Epithelial cell of alveolus of lung (primary cell): ENCODE results near the gene CTH. TPM values are rescaled to one million over a fixed set of nuclear protein-coding genes. Genes with fewer than 3 reads are reported as not detected.

Experiments
- total RNA-seq: library from RNA; depleted of rRNA; stranded (reverse); fragments of >200 nt; gene quantifications from 2 replicates; pipeline ENCODE4 v1.2.1, GENCODE V29; 2015

Gene CTH
- 8.4 and 8.5 TPM in 2 replicates for total RNA-seq

DNA sequence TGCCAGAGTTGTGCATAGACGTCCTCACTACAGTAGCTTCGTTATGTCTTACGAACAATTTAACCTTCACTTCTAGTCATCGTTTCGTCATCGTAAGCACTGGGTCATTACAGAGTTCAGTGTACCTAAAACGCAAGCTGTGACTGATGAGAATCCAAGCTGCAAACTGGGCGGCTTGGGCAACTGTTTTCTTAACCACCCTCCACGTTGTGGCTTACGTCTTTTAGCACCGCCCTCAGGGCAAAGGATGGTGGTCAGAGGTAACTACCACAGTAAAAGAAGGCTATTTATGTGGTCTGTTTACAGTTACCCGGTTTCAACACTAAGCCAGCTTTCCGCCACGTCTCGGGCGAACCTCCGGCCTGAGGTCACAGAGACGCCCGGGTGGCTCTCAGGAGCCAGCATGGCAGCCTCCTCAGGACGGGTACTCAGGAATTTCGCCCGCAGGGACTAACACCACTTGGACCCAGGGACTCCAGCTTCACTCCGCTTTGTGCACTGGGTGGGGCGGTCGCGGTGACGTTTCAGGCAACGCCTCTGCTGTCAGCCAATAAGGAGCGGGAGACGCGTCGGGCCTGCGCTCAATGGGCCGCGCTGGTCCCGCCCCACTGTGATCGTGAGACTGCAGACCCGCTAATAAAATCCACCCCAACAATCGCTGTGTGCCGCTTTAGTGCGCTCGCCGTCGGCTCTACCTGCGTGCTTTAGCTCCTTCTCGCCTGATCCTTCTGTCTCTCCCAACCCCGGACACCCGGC lies at the start of gene CTH:
CTH (plus strand) TSS at position 665 of the 756 bp plus-strand sequence. CDS start 148 bp downstream, outside the sequence.

Other genes starting within 250 kb of the CTH start
- 16.0 and 21.7 TPM in 2 replicates for gene LRRC40, start 205.7 kb upstream of the CTH start, total RNA-seq
- 49.4 and 102 TPM in 2 replicates for gene SRSF11, start 189.9 kb upstream of the CTH start, total RNA-seq
- gene ANKRD13C, start 56.5 kb upstream of the CTH start, total RNA-seq: 12.3 and 19.0 TPM in 2 replicates